IPS-18c (cell line): ENCODE measurements around the gene FGF1.

Experiments
- H3K4me3 ChIP-seq: 2 replicates; pipeline ENCODE4 v1.7.0; 2013; ENCODE audit warnings: low read depth, mild to moderate bottlenecking, low read length, moderate library complexity; ENCODE audit not compliant: insufficient read depth
- H3K9me3 ChIP-seq: one replicate; pipeline ENCODE4 v1.6.1; 2013; ENCODE audit warnings: mild to moderate bottlenecking, low read length, moderate library complexity; ENCODE audit not compliant: control insufficient read depth, insufficient read depth

The FGF1 gene

GRCh38 chr5:142685418-142686209 is at the start of gene FGF1:
Gene FGF1, minus strand, starts transcription at chr5:142686090. Its CDS starts 71,963 bp downstream, at chr5:142614127.
- no peak within 1 kb of the TSS for H3K4me3 ChIP-seq
- no peaks in the 10 kb centered on the region for H3K9me3 ChIP-seq

DNA sequence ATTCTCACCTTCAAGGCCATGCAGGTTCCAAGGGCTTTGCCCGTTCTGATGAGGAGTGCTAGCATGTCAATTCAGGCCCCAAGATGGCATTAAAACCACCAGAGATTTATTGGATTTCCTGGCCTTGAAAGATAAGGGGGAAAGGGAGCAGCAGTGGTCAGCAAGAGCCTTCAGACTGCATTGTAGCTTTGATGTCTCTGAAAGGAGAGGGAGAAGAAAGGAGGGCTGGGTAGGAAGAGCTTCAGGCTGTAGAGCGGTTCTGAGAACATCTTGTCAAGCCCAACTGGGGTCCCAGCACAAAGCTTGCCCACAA is 41.8 kb upstream of the FGF1 start:
- no peaks in the 10 kb centered on the region for H3K9me3 ChIP-seq
- H3K4me3 ChIP-seq, result no peak overlapping the region

DNA sequence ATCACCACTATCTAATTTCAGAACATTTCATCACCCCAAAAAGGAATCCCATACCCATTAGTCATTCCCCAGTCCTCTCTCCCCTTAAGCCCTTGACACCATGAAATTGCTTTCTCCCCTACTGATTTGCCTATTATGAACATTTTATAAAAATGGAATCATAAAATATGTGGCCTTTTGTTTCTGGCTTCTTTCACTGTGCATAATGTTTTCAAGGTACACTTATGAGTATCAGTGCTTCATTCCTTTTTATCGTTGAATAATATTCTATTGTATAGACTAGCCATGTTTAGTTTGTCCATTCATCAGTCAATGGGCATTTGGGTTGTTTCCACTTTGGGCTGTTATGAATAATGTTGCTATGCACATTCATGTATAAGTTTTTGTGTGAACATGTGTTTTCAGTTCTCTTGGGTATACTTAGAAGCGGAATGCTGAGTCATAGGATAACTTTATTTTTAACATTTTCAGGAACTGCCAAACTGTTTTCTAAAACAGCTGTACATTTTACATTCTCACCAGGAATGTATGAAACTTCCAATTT is 40.4 kb upstream of the FGF1 start:
- Histone ChIP-seq H3K4me3 (no peak overlapping the region), H3K9me3 (no peaks in the 10 kb centered on the region)

DNA sequence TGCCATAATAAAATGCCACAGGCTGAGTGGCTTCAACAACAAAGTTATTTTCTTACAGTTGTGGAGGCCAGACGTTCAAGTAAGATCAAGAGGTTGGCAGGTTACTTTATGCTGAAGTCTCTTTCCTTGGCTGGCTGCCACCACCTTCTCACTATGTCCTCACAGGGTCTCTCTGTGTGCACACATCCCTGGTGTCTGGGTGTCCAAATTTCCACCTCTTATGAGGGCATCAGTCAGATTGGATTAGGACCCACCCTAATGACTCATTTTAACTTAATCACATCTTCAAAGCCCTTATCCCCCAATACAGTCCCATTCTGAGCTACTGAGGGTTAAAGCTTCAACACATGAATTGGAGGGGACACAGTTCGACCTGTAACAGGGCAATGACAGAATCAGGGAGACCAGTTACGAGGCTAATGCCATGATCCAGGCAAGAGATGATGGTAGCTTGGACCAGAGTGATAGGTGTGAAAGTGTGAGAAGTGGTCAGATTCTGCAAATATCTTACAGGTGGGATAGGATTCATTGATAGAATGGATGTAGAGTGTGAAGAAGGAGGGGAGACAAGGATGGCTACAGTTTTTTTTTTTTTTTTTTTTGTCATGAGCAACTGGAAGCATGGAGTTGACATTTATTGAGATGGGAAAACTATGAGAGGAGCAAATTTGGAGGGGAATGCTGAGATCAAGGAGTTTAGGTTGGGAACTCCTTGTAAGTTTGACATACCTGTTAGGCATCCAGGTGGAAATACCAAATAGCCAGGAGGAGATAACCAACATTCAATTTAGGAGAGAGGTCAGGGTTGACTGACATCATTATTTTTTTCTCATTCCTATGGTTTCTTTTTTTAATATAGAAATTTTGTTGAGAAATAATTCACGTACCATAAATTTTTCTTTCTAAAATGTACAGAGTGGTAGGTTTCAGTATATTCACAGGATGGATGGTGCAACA is 39.6 kb upstream of the FGF1 start:
- no peak overlapping the region for H3K4me3 ChIP-seq

DNA sequence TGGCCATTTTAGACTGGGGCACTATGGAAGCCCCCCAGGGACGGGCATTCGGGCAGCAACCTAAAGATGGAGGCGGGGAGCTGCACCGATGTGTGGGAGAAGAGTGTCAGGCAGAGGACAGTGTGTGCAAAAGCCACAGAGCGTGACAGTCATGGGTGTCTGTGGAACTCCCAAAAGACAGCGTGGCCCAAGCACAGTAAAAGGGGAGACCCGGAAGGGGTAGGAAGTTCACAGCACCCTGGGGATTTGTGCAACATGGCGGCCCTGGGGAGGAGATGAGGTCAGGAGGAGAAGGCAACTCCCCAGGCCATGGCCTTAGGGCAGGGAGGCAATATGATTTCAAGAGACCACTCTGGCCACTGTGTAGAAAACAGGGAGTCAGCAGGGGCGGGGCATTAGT is 38.9 kb upstream of the FGF1 start:
- H3K4me3 ChIP-seq, result no peak overlapping the region
- no peaks in the 10 kb centered on the region for H3K9me3 ChIP-seq

More for the DNA sequence above, 39.6 kb upstream of the FGF1 start:
- H3K9me3 ChIP-seq, result no peaks in the 10 kb centered on the region

GRCh38 chr5:142722896-142723295 is 37.0 kb upstream of the FGF1 start:
- Histone ChIP-seq H3K9me3 (no peaks in the 10 kb centered on the region), H3K4me3 (no peak overlapping the region)

GRCh38 chr5:142722146-142722545 is 36.3 kb upstream of the FGF1 start:
- Histone ChIP-seq H3K4me3 (no peak overlapping the region), H3K9me3 (no peaks in the 10 kb centered on the region)

GRCh38 chr5:142720641-142721271 is 34.9 kb upstream of the FGF1 start:
- no peak overlapping the region for H3K4me3 ChIP-seq

DNA sequence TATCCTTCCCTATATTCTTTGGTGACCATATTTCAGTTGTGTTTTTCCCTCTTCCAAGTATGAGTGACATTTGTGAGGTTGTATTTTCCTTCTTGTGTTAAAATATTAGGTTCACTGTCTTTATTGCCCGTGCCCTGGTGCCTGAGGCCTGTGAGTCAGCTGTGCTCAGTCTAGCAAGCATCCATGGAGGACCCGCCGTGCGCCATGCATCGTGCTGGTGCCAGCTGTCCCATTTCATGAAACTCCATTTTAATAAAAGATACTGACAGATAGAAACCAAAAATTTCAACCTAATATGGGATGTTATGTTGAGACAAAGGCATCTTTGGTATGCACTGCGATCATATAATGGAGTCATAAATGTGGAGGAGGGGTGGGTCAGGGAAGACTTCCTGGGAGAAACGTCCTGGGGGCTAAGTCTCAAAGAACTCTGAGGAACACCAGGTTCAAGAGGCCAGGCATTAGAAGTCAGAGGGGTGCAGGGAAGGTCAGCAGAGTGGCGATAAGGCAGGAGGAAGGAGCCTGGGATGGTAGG is 34.0 kb upstream of the FGF1 start:
- Histone ChIP-seq H3K4me3 (no peak overlapping the region), H3K9me3 (no peaks in the 10 kb centered on the region)

More at GRCh38 chr5:142720641-142721271, 34.9 kb upstream of the FGF1 start:
- no peaks in the 10 kb centered on the region for H3K9me3 ChIP-seq

GRCh38 chr5:142717582-142718215 is 31.8 kb upstream of the FGF1 start:
- H3K9me3 ChIP-seq, result no peaks in the 10 kb centered on the region
- no peak overlapping the region for H3K4me3 ChIP-seq

- no peaks in the 10 kb centered on the region for H3K9me3 ChIP-seq
- no peak overlapping the region for H3K4me3 ChIP-seq
Observed at GRCh38 chr5:142716963-142717362, 31.1 kb upstream of the FGF1 start.

DNA sequence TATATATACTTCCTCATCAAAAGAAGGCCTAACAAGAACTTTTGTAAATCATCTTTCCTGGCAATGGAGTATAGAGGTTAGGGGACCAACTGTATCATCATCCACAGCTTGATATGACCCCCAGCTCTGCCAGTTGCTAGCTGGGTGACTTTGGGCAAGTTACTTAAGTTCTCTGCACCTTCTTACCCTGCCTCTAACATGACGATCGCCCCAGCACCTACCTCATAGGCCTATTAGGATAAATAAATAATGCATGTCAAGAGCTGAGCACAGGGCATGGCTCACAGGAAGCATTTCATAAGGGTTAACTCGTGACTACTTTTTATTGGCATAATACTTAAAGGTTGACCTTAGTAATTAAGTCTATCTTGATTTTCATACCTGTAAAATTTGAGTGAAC is 29.4 kb upstream of the FGF1 start:
- H3K9me3 ChIP-seq, result no peaks in the 10 kb centered on the region
- H3K4me3 ChIP-seq, result no peak overlapping the region

GRCh38 chr5:142713121-142713706 is 27.3 kb upstream of the FGF1 start:
- H3K4me3 ChIP-seq, result peak overlapping the region; percentile 83
- no peaks in the 10 kb centered on the region for H3K9me3 ChIP-seq

- no peak overlapping the region for H3K4me3 ChIP-seq
- H3K9me3 ChIP-seq, result peaks cover 2% of the 10 kb centered on the region
Observed at GRCh38 chr5:142703153-142703552, 17.3 kb upstream of the FGF1 start.

GRCh38 chr5:142701673-142702311 is 15.9 kb upstream of the FGF1 start:
- Histone ChIP-seq H3K4me3 (no peak overlapping the region), H3K9me3 (no peaks in the 10 kb centered on the region)

- no peaks in the 10 kb centered on the region for H3K9me3 ChIP-seq
- no peak overlapping the region for H3K4me3 ChIP-seq
Observed at GRCh38 chr5:142700566-142700965, 14.7 kb upstream of the FGF1 start.
